Stomach (tissue), 4 donors: ENCODE data around the gene BRD7.

ENCODE experiments used
- CTCF ChIP-seq, 7 experiments: fragments of 450-650 bp in 4 of 7; fragments of 200-600 bp in 3 of 7; sonication (generic) in 3 of 7; IDR thresholded peaks; one replicate each; pipeline ENCODE4 v1.5.1; 2016 to 2019; ENCODE audit warnings: antibody characterized with exemption in 7 of 7, control low read depth in 2 of 7, mild to moderate bottlenecking in 1 of 7
- POLR2A ChIP-seq, 4 donors: fragments of 450-650 bp; IDR thresholded peaks; one replicate each; pipeline ENCODE4 v1.6.1; 2016; ENCODE audit warnings: antibody characterized with exemption in 4 of 4, control low read depth in 2 of 4, mild to moderate bottlenecking in 1 of 4, moderate library complexity in 1 of 4

- TF ChIP-seq CTCF (IDR thresholded peaks at IDR 0.05) (no peak), POLR2A (IDR thresholded peaks at IDR 0.05) (no peak)
Observed at GRCh38 chr16:50381679-50382440, 13.1 kb upstream of the BRD7 start.
